ENCODE results near the gene TGFBR3. TPM values are rescaled to one million over a fixed set of nuclear protein-coding genes. Genes with fewer than 3 reads are reported as not detected.

Gene TGFBR3
- polyA plus RNA-seq, 1 donor (not counting 4 experiments of a cell fraction or from before 2014, with no cell fraction given), result 1.2 TPM

DNA sequence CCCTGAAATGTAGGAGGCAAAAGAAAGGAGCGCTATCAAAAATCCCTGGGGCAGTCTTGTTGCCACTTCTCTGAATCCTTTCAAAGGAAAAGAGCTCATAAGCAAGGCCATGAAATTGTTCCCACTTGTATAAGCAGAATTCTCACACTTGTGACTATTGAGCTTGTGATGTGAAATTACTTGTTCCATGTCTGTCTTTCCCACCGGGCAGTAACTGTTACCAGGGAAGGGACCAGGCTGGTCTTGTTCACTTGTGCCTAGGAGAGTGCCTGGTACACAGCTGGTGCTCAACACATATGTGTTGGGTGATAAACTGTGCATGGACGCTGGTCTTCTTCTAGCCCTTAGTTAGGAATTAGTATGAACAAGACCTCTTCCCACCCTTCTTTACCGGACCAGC is 234.7 kb downstream of the TGFBR3 start:
- TF ChIP-seq EZH2 (IDR thresholded peaks at IDR 0.05; ENCODE audit: low read length), result no peak
- TF ChIP-seq, protein P1, sequence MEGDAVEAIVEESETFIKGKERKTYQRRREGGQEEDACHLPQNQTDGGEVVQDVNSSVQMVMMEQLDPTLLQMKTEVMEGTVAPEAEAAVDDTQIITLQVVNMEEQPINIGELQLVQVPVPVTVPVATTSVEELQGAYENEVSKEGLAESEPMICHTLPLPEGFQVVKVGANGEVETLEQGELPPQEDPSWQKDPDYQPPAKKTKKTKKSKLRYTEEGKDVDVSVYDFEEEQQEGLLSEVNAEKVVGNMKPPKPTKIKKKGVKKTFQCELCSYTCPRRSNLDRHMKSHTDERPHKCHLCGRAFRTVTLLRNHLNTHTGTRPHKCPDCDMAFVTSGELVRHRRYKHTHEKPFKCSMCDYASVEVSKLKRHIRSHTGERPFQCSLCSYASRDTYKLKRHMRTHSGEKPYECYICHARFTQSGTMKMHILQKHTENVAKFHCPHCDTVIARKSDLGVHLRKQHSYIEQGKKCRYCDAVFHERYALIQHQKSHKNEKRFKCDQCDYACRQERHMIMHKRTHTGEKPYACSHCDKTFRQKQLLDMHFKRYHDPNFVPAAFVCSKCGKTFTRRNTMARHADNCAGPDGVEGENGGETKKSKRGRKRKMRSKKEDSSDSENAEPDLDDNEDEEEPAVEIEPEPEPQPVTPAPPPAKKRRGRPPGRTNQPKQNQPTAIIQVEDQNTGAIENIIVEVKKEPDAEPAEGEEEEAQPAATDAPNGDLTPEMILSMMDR (optimal IDR thresholded peaks at IDR 0.05 in 1 of 3, IDR thresholded peaks at IDR 0.05 in 1 of 3, conservative IDR thresholded peaks at IDR 0.05 in 1 of 3; ENCODE audit: extremely low read depth in 1 of 3, insufficient read depth in 2 of 3, low read length in 3 of 3), result no peak
- DNase-seq (ENCODE audit: low read depth, low spot score), result no peak
- Histone ChIP-seq H4K20me1 (ENCODE audit: control insufficient read depth, extremely low read depth, insufficient read depth, low read length) (no peaks in the 10 kb centered on the region), H3K36me3 (ENCODE audit: control insufficient read depth in 2 of 2, extremely low read depth in 1 of 2, insufficient read depth in 2 of 2, low read length in 2 of 2) (no peaks in the 10 kb centered on the region), H3K9me1 (ENCODE audit: control insufficient read depth, extremely low read depth, insufficient read depth, low read length) (no peaks in the 10 kb centered on the region), H3K79me2 (ENCODE audit: control insufficient read depth, insufficient read depth, low read length) (no peaks in the 10 kb centered on the region), H3K4me3 (ENCODE audit: control insufficient read depth in 2 of 3, extremely low read depth in 1 of 3, insufficient read depth in 2 of 3, low read depth in 1 of 3, low read length in 3 of 3) (no peak overlapping the region), H3K27me3 (ENCODE audit: control insufficient read depth, extremely low read depth, insufficient read depth, low read length) (no peaks in the 10 kb centered on the region), H3K27ac (ENCODE audit: control insufficient read depth, insufficient read depth, low read length) (peak overlapping the region; percentile 11), H3K9me3 (ENCODE audit: control insufficient read depth, low read depth, low read length) (no peaks in the 10 kb centered on the region), H3K4me1 (ENCODE audit: control insufficient read depth, extremely low read depth, insufficient read depth, low read length) (peaks cover 5% of the 10 kb centered on the region), H3K9ac (ENCODE audit: control insufficient read depth, extremely low read depth, insufficient read depth, low read length) (no peak overlapping the region), H2AFZ (ENCODE audit: control insufficient read depth, low read length) (no peak overlapping the region), H3K4me2 (ENCODE audit: control insufficient read depth, extremely low read depth, insufficient read depth, low read depth, low read length) (no peak overlapping the region)
- dilution Hi-C loops (cut with MboI; ENCODE audit: extremely low pct_ligation_motif_present, low sequenced_read_pairs), result no loop called here
- FAIRE-seq, result no peak

DNA sequence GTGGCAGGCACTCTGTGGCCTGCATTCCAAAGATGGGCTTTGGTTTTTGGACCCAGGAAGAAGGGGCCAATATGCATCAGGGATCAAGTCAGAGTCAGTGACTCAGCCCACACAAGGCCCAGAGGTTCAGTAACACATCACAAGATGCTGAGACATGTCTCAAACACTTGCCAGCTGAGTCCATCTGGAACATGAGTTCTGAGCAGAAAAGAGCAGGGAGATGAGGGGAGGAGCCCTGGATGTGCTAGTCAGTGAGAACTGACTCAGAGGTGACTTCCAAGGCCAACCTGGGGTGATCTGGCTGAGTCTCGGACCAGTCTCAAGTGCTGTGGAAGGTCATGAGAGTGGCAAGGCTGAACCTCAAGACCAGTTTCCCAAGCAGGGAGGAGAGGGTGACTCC is 235.2 kb downstream of the TGFBR3 start:
- Histone ChIP-seq H3K27ac (ENCODE audit: control insufficient read depth, insufficient read depth, low read length) (peak overlapping the region; percentile 11), H3K4me2 (ENCODE audit: control insufficient read depth, extremely low read depth, insufficient read depth, low read depth, low read length) (no peak overlapping the region), H3K36me3 (ENCODE audit: control insufficient read depth in 2 of 2, extremely low read depth in 1 of 2, insufficient read depth in 2 of 2, low read length in 2 of 2) (no peaks in the 10 kb centered on the region), H4K20me1 (ENCODE audit: control insufficient read depth, extremely low read depth, insufficient read depth, low read length) (no peaks in the 10 kb centered on the region), H3K9me3 (ENCODE audit: control insufficient read depth, low read depth, low read length) (no peaks in the 10 kb centered on the region), H3K4me1 (ENCODE audit: control insufficient read depth, extremely low read depth, insufficient read depth, low read length) (peaks cover 5% of the 10 kb centered on the region), H3K9ac (ENCODE audit: control insufficient read depth, extremely low read depth, insufficient read depth, low read length) (no peak overlapping the region), H2AFZ (ENCODE audit: control insufficient read depth, low read length) (no peak overlapping the region), H3K27me3 (ENCODE audit: control insufficient read depth, extremely low read depth, insufficient read depth, low read length) (no peaks in the 10 kb centered on the region), H3K9me1 (ENCODE audit: control insufficient read depth, extremely low read depth, insufficient read depth, low read length) (no peaks in the 10 kb centered on the region), H3K4me3 (ENCODE audit: control insufficient read depth in 2 of 3, extremely low read depth in 1 of 3, insufficient read depth in 2 of 3, low read depth in 1 of 3, low read length in 3 of 3) (no peak overlapping the region), H3K79me2 (ENCODE audit: control insufficient read depth, insufficient read depth, low read length) (no peaks in the 10 kb centered on the region)
- DNase-seq (ENCODE audit: low read depth, low spot score), result peak; percentile 65
- dilution Hi-C loops (cut with MboI; ENCODE audit: extremely low pct_ligation_motif_present, low sequenced_read_pairs), result no loop called here
- peak; percentile 93 for FAIRE-seq
- TF ChIP-seq EZH2 (IDR thresholded peaks at IDR 0.05; ENCODE audit: low read length), result no peak
- TF ChIP-seq, protein P1 (optimal IDR thresholded peaks at IDR 0.05 in 1 of 3, IDR thresholded peaks at IDR 0.05 in 1 of 3, conservative IDR thresholded peaks at IDR 0.05 in 1 of 3; ENCODE audit: extremely low read depth in 1 of 3, insufficient read depth in 2 of 3, low read length in 3 of 3), result no peak

Measured in keratinocyte (primary cell).